Activated CD8-positive, alpha-beta T cell treated with anti-CD3 and anti-CD28 coated beads for 36 hours (primary cell): ENCODE data around the gene PDK2. TPM values are rescaled to one million over a fixed set of nuclear protein-coding genes. Genes with fewer than 3 reads are reported as not detected.

Source experiments
- ATAC-seq: fragments of 200-7000 bp; cut with Tn5 transposase; one replicate; pipeline ENCODE4 v1.10.0; 2021; ENCODE audit warnings: mild to moderate bottlenecking, moderate library complexity
- CTCF ChIA-PET: fragments of 350-600 bp; sonication (Branson Sonifier 250); formaldehyde crosslinking; loops from one replicate; lab custom pipeline; 2021; ENCODE audit warnings: antibody characterized with exemption; lab: Charles Lee
- POLR2A ChIA-PET: fragments of 350-600 bp; sonication (Branson Sonifier 250); formaldehyde crosslinking; loops from one replicate; lab custom pipeline; 2021; ENCODE audit warnings: antibody characterized with exemption; lab: Charles Lee
- DNase-seq: peaks from one replicate; pipeline ENCODE4 v3.0.0-alpha.2; 2020
- H3K27ac Mint-ChIP-seq: one replicate; pipeline ENCODE4 v1.8.0; 2021; ENCODE audit warnings: mild to moderate bottlenecking, mixed read lengths
- H3K27me3 Mint-ChIP-seq: one replicate; pipeline ENCODE4 v1.8.0; 2021; ENCODE audit warnings: mixed read lengths
- H3K36me3 Mint-ChIP-seq: one replicate; pipeline ENCODE4 v1.8.0; 2021; ENCODE audit warnings: low read depth, mixed read lengths
- H3K4me1 Mint-ChIP-seq: one replicate; pipeline ENCODE4 v1.8.0; 2021; ENCODE audit warnings: low read depth, mixed read lengths
- H3K4me3 Mint-ChIP-seq: one replicate; pipeline ENCODE4 v1.8.0; 2021; ENCODE audit warnings: mild to moderate bottlenecking, moderate library complexity, mixed read lengths
- H3K9me3 Mint-ChIP-seq: one replicate; pipeline ENCODE4 v1.8.0; 2021; ENCODE audit warnings: mixed read lengths
- CTCF ChIP-seq: fragments of 200-600 bp; IDR thresholded peaks from one replicate; pipeline ENCODE4 v1.8.0; 2022; ENCODE audit warnings: antibody characterized with exemption, mild to moderate bottlenecking
- intact Hi-C: fragments of 100-400 bp; cut with micrococcal nuclease; formaldehyde crosslinking; loops from one replicate; pipeline ENCODE4 v1.10.0; 2022
- total RNA-seq, 2 experiments: library from RNA; stranded (reverse); gene quantifications; one replicate each; pipeline ENCODE4 v1.2.3, GENCODE V29; 2021

The PDK2 gene
- total RNA-seq, 2 experiments from 2014 or later: 6.0 to 7.7 TPM

DNA sequence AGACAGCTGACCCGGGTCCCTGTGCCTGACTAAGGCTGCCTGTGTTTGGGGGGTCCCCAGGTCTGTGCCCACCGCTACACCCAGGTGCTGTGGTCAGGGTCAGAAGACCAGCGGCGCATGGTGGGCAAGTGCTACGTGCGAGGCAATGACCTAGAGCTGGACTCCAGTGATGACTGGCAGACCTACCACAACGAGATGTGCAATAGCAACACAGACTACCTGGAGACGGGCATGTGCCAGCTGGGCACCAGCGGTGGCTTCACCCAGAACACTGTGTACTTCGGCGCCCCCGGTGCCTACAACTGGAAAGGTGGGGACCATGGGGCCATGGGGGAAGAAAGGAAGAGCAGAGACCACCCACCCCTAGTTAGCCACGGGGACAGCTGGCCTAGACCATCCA is 27.2 kb upstream of the PDK2 start:
- no peaks in the 10 kb centered on the region for H3K27me3 Mint-ChIP-seq
- H3K36me3 Mint-ChIP-seq: peaks cover 8% of the 10 kb centered on the region
- ATAC-seq (no peak), DNase-seq (no peak)
- H3K4me3 Mint-ChIP-seq: no peak overlapping the region
- ChIA-PET CTCF (interaction anchor here (1.0 to 1.6 kb wide), 4 partner anchors 11 to 26 kb away, joined by 4 to 7 read pairs (median 4); no protein-coding TSS in a partner anchor), POLR2A (interaction anchor here (0.8 kb wide), 1 partner anchor 10 kb away, joined by 4 read pairs; no protein-coding TSS in a partner anchor)
- no peak overlapping the region for H3K27ac Mint-ChIP-seq
- no peak for TF ChIP-seq CTCF
- H3K4me1 Mint-ChIP-seq: no peaks in the 10 kb centered on the region
- intact Hi-C loops: no loop called here
- peaks cover 2% of the 10 kb centered on the region for H3K9me3 Mint-ChIP-seq

DNA sequence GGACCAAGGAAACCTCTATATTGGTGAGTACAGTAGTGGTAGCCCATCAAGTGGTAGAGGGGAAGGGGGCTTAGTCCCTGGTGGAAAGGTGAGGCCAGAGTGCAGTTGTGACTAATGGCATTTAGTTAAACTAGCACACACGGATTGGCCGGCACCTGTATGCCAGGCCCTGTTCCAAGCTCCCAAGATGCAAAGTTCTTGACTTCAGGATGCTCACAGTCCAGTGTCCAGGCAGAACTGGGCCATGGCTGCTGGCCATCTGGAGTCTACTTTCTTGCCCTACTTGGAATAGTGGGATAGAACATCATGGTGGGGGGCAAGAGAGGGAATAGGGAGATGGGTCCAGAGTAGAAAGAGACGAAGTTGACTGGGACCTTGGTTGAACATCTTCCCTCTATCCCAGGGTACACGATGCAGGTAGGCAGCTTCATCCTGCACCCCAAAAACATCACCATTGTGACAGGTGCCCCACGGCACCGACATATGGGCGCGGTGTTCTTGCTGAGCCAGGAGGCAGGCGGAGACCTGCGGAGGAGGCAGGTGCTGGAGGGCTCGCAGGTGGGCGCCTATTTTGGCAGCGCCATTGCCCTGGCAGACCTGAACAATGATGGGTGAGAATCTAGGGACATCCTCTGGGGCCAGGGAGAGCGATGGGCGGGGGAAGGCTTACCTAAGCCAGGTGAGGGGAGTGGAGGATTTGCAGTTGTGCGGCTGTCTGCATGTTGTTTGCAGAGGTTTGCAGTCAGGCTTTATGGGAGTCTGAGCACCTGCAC is 24.1 kb upstream of the PDK2 start:
- intact Hi-C loops: no loop called here
- no peak overlapping the region for H3K4me3 Mint-ChIP-seq
- CTCF ChIA-PET: interaction anchor here (1.2 kb wide), 1 partner anchor 23 kb away, joined by 5 read pairs; no protein-coding TSS in a partner anchor
- DNase-seq (no peak), ATAC-seq (no peak)
- H3K36me3 Mint-ChIP-seq: peaks cover 8% of the 10 kb centered on the region
- no peak for TF ChIP-seq CTCF
- POLR2A ChIA-PET: interaction anchor here (0.6 to 0.7 kb wide), 2 partner anchors 16 to 72 kb away, joined by 3 read pairs; no protein-coding TSS in a partner anchor
- H3K27ac Mint-ChIP-seq: no peak overlapping the region
- H3K4me1 Mint-ChIP-seq: no peaks in the 10 kb centered on the region
- peaks cover 2% of the 10 kb centered on the region for H3K9me3 Mint-ChIP-seq
- no peaks in the 10 kb centered on the region for H3K27me3 Mint-ChIP-seq

- CTCF ChIA-PET: interaction anchor here (1.2 kb wide), 1 partner anchor 22 kb away, joined by 5 read pairs; no protein-coding TSS in a partner anchor
- intact Hi-C loops: no loop called here
- peaks cover 8% of the 10 kb centered on the region for H3K36me3 Mint-ChIP-seq
- H3K4me1 Mint-ChIP-seq: no peaks in the 10 kb centered on the region
- H3K27ac Mint-ChIP-seq: no peak overlapping the region
- no peak for ATAC-seq
- no peak for DNase-seq
- TF ChIP-seq CTCF: no peak
- H3K27me3 Mint-ChIP-seq: no peaks in the 10 kb centered on the region
- H3K4me3 Mint-ChIP-seq: no peak overlapping the region
- H3K9me3 Mint-ChIP-seq: peaks cover 2% of the 10 kb centered on the region
- POLR2A ChIA-PET: no interaction called here
Observed at GRCh38 chr17:50071692-50072091, 23.5 kb upstream of the PDK2 start.

DNA sequence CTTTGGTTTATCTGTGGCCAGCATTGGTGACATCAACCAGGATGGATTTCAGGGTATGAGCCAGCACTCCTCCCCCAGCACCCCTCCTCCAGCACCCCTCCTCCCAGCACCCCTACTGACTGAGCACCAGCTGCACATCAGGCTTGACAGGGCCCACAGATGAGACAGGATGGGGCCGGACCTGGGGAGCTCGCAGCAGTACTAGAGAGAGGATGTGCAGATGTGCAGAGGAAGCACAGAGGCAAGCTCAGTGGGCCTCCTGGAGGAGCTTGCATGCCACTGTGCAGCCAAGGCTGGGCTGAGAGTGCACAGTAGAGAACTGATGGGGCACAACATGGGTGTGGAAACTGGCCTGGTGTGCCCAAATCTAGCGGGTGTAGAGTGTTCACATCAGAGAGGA is 23.0 kb upstream of the PDK2 start:
- ATAC-seq (no peak), DNase-seq (no peak)
- intact Hi-C loops: no loop called here
- H3K4me1 Mint-ChIP-seq: no peaks in the 10 kb centered on the region
- ChIA-PET POLR2A (no interaction called here), CTCF (interaction anchor here (2.1 kb wide), 1 partner anchor 22 kb away, joined by 5 read pairs; no protein-coding TSS in a partner anchor)
- H3K27ac Mint-ChIP-seq: no peak overlapping the region
- no peaks in the 10 kb centered on the region for H3K27me3 Mint-ChIP-seq
- H3K9me3 Mint-ChIP-seq: peaks cover 2% of the 10 kb centered on the region
- H3K4me3 Mint-ChIP-seq: no peak overlapping the region
- no peak for TF ChIP-seq CTCF
- peaks cover 8% of the 10 kb centered on the region for H3K36me3 Mint-ChIP-seq

GRCh38 chr17:50072925-50073324 is 22.2 kb upstream of the PDK2 start:
- Mint-ChIP-seq H3K27me3 (no peaks in the 10 kb centered on the region), H3K36me3 (peaks cover 8% of the 10 kb centered on the region), H3K9me3 (peaks cover 2% of the 10 kb centered on the region), H3K4me3 (no peak overlapping the region), H3K27ac (no peak overlapping the region), H3K4me1 (no peaks in the 10 kb centered on the region)
- DNase-seq: no peak
- no peak for TF ChIP-seq CTCF
- intact Hi-C loops: no loop called here
- ChIA-PET POLR2A (interaction anchor here (0.7 to 1.5 kb wide), 3 partner anchors 18 to 42 kb away, joined by 3 to 4 read pairs (median 3); no protein-coding TSS in a partner anchor), CTCF (interaction anchor here (1.4 to 3.5 kb wide), 3 partner anchors 14 to 21 kb away, joined by 3 to 16 read pairs (median 5); no protein-coding TSS in a partner anchor)
- ATAC-seq: no peak
